Adipocyte (in vitro differentiated cells): Measurements from ENCODE around the gene EGLN1.
A peak's percentile ranks its signal among the peaks of the same experiment; 100 is the strongest.
"Not testable (repeated sequence)": the region's sequence is repeated elsewhere in the genome, so short reads cannot be mapped to it uniquely, and the experiment has no call there.

Experiments used
- DNase-seq: peaks from one replicate; pipeline ENCODE4 v3.0.0-alpha.2; 2015; ENCODE audit warnings: low read depth
- H3K27me3 ChIP-seq: replicated peaks from 2 replicates; pipeline ENCODE4 v1.7.0; 2013; ENCODE audit warnings: mild to moderate bottlenecking, low read length, moderate library complexity; ENCODE audit not compliant: control insufficient read depth, insufficient read depth
- H3K36me3 ChIP-seq: 2 replicates; pipeline ENCODE4 v1.7.0; 2013; ENCODE audit warnings: low read length, mild to moderate bottlenecking, moderate library complexity; ENCODE audit not compliant: control insufficient read depth, insufficient read depth, severe bottlenecking
- H3K4me1 ChIP-seq: 2 replicates; pipeline ENCODE4 v1.7.0; 2013; ENCODE audit warnings: mild to moderate bottlenecking, low read length, moderate library complexity; ENCODE audit not compliant: control insufficient read depth, insufficient read depth
- H3K4me3 ChIP-seq: 2 replicates; pipeline ENCODE4 v1.7.0; 2013; ENCODE audit warnings: mild to moderate bottlenecking, low read length, moderate library complexity
- H3K9ac ChIP-seq: 2 replicates; pipeline ENCODE4 v1.7.0; 2013; ENCODE audit warnings: mild to moderate bottlenecking, low read length, moderate library complexity
- H3K9me3 ChIP-seq: 2 replicates; pipeline ENCODE4 v1.7.0; 2013; ENCODE audit warnings: mild to moderate bottlenecking, low read length, moderate library complexity; ENCODE audit not compliant: control insufficient read depth

Gene EGLN1

GRCh38 chr1:231421971-231422797, at the start of gene EGLN1:
TSS of gene EGLN1 (minus strand) at chr1:231422287. CDS start at chr1:231421888, 399 bp downstream.
- Histone ChIP-seq H3K36me3 (no peaks in the 10 kb centered on the region), H3K9me3 (no peaks in the 10 kb centered on the region), H3K9ac (peak within 1 kb of the TSS; percentile 93), H3K4me3 (peak within 1 kb of the TSS; percentile 89), H3K4me1 (peaks cover 33% of the 10 kb centered on the region), H3K27me3 (no peaks in the 10 kb centered on the region)
- DNase-seq, result peak; percentile 92

- DNase-seq, H3K9ac ChIP-seq, H3K36me3 ChIP-seq, H3K4me1 ChIP-seq, H3K9me3 ChIP-seq, H3K27me3 ChIP-seq, H3K4me3 ChIP-seq: not testable (repeated sequence)
Observed at GRCh38 chr1:231471500-231471899, 49.4 kb upstream of the EGLN1 start.

GRCh38 chr1:231471027-231471426, 48.9 kb upstream of the EGLN1 start:
- H3K27me3 ChIP-seq, H3K4me3 ChIP-seq, H3K4me1 ChIP-seq, H3K36me3 ChIP-seq, DNase-seq, H3K9me3 ChIP-seq, H3K9ac ChIP-seq: not testable (repeated sequence)

- H3K36me3 ChIP-seq, result no peaks in the 10 kb centered on the region
- no peaks in the 10 kb centered on the region for H3K9me3 ChIP-seq
- no peak overlapping the region for H3K4me3 ChIP-seq
- DNase-seq, result no peak
- H3K27me3 ChIP-seq, result no peaks in the 10 kb centered on the region
- H3K4me1 ChIP-seq, result no peaks in the 10 kb centered on the region
- no peak overlapping the region for H3K9ac ChIP-seq
Observed at GRCh38 chr1:231467986-231468385, 45.9 kb upstream of the EGLN1 start.

GRCh38 chr1:231465051-231465450, 43.0 kb upstream of the EGLN1 start:
- H3K9me3 ChIP-seq, result no peaks in the 10 kb centered on the region
- H3K4me1 ChIP-seq, result peaks cover 3% of the 10 kb centered on the region
- H3K27me3 ChIP-seq, result no peaks in the 10 kb centered on the region
- no peak overlapping the region for H3K4me3 ChIP-seq
- DNase-seq, result no peak
- H3K9ac ChIP-seq, result no peak overlapping the region
- H3K36me3 ChIP-seq, result no peaks in the 10 kb centered on the region

- Histone ChIP-seq H3K9me3 (peaks cover 4% of the 10 kb centered on the region), H3K27me3 (no peaks in the 10 kb centered on the region), H3K36me3 (no peaks in the 10 kb centered on the region), H3K9ac (no peak overlapping the region), H3K4me3 (no peak overlapping the region), H3K4me1 (peaks cover 3% of the 10 kb centered on the region)
- no peak for DNase-seq
Observed at GRCh38 chr1:231463541-231463940, 41.5 kb upstream of the EGLN1 start.

- H3K4me3 ChIP-seq, result no peak overlapping the region
- H3K9me3 ChIP-seq, result peaks cover 7% of the 10 kb centered on the region
- H3K36me3 ChIP-seq, result no peaks in the 10 kb centered on the region
- H3K27me3 ChIP-seq, result no peaks in the 10 kb centered on the region
- peaks cover 3% of the 10 kb centered on the region for H3K4me1 ChIP-seq
- no peak overlapping the region for H3K9ac ChIP-seq
- DNase-seq, result no peak
Observed at GRCh38 chr1:231460614-231461013, 38.5 kb upstream of the EGLN1 start.

GRCh38 chr1:231459438-231459837, 37.4 kb upstream of the EGLN1 start:
- not testable (repeated sequence) for H3K4me3 ChIP-seq, H3K27me3 ChIP-seq, H3K9ac ChIP-seq, H3K36me3 ChIP-seq, H3K4me1 ChIP-seq, H3K9me3 ChIP-seq, DNase-seq

GRCh38 chr1:231457956-231458355, 35.9 kb upstream of the EGLN1 start:
- H3K27me3 ChIP-seq, H3K4me3 ChIP-seq, H3K36me3 ChIP-seq, H3K9ac ChIP-seq, H3K9me3 ChIP-seq, DNase-seq, H3K4me1 ChIP-seq: not testable (repeated sequence)

- DNase-seq, H3K36me3 ChIP-seq, H3K27me3 ChIP-seq, H3K9ac ChIP-seq, H3K4me3 ChIP-seq, H3K9me3 ChIP-seq, H3K4me1 ChIP-seq: not testable (repeated sequence)
Observed at GRCh38 chr1:231454133-231454532, 32.0 kb upstream of the EGLN1 start.

GRCh38 chr1:231446138-231446537, 24.1 kb upstream of the EGLN1 start:
- Histone ChIP-seq H3K36me3 (no peaks in the 10 kb centered on the region), H3K9ac (no peak overlapping the region), H3K4me1 (no peaks in the 10 kb centered on the region), H3K9me3 (peaks cover 17% of the 10 kb centered on the region), H3K27me3 (no peaks in the 10 kb centered on the region), H3K4me3 (no peak overlapping the region)
- no peak for DNase-seq

GRCh38 chr1:231444059-231444458, 22.0 kb upstream of the EGLN1 start:
- Histone ChIP-seq H3K27me3 (no peaks in the 10 kb centered on the region), H3K4me1 (no peaks in the 10 kb centered on the region), H3K36me3 (no peaks in the 10 kb centered on the region), H3K9me3 (peaks cover 17% of the 10 kb centered on the region), H3K9ac (no peak overlapping the region), H3K4me3 (no peak overlapping the region)
- no peak for DNase-seq
